SKM-1 (cell line): ENCODE measurements around the gene HNF4A.
"Not testable (repeated sequence)": the region's sequence is repeated elsewhere in the genome, so short reads cannot be mapped to it uniquely, and the experiment has no call there.

Source experiments
- DNase-seq: peaks from one replicate; lab custom pipeline; 2025; ENCODE audit not compliant: unreplicated experiment; lab: John Stamatoyannopoulos, UW

Gene HNF4A

GRCh38 chr20:44345147-44345546, 10.4 kb upstream of the HNF4A start:
- no peak for DNase-seq

- not testable (repeated sequence) for DNase-seq
Observed at GRCh38 chr20:44345941-44346340, 9.6 kb upstream of the HNF4A start.

- DNase-seq = no peak
Observed at GRCh38 chr20:44348168-44348659, 7.3 kb upstream of the HNF4A start.

DNA sequence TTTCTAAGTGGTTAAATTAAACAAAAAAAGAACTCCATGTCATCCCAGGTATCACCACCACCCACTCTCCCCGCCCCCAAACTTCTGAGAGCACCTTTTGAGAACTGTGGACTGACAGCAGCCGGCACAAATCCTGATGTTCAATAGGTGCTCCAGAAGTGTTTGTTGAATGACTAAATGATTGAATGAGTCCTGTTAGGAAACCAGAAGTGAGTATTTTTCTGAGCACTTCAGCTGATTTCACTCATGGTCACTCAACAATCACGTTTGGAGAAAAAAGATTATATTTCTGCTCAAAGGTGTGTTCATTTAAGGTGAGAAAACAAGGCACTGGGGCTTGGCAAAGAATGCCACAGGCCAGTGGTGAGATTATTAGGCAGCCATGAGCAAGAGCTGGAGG, 6.2 kb upstream of the HNF4A start:
- DNase-seq = no peak

DNA sequence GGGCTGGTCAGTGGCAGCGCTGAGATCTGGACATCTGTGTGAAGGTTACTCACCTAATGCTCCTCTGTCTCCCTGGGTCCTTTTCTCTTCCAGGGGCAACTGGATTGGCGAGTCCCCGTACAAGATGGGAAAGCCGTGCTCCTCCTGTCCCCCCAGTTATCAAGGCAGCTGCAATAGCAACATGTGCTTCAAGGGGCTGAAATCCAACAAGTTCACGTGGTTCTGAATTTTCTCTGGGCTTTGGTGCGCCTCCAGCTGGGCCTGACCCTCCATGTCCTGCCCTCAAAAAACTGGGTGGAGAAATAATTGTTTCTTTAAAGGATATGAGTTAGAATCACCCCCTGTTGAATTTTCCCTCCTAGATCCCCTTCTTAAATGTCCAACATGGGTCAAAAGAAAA, 4.9 kb upstream of the HNF4A start:
- no peak for DNase-seq

DNA sequence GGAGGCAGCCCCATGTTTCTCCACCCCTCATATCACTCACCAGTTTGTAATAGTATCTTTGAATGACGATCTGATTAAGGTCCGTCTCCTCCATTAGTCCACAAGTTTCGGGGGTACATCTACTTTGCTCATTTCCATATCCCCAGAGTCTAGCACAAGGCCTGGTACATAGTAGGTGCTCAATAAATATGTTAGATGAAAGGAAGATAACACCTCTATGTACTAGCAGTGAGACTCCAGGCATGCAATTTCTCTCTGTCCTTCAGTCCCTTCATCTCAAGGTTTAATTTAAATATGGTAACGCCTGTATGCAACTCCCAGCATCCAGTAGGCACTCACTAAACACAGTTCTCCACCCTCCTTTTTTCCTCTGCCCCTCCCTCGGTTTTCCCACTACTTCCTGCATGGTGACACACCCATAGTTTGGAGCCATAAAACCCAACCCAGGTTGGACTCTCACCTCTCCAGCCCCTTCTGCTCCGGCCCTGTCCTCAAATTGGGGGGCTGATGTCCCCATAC, 461 bp upstream of the HNF4A start:
- no peak for DNase-seq

GRCh38 chr20:44356353-44356723, 839 bp downstream of the HNF4A start:
- no peak for DNase-seq

GRCh38 chr20:44357020-44357419, 1.5 kb downstream of the HNF4A start:
- no peak for DNase-seq

DNA sequence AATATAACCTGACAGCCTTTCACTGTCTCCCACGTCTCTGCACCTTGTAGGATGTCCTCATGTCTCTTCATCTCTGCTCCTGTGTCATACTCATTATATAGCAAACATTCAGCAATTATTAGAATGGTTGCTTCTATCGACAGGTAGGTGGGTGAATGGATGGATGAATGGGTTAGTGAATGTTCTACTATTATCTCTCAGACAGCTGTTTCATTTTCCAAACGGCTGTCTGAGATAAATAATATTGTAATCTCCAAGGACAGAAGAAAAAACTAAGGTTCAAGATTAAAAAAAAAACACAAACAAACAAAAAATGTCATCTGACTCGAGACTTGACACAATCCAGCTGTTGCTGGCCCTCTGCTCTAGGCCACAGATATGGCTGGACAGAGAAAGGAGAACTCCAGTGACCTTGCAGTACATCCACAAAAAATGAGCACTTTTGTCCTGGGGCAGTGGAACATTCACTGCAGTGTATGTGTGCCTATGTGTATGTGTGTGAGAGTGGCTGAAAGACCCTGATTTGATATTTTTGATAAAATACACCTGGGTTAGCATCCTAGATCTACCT, 2.1 kb downstream of the HNF4A start:
- DNase-seq = no peak

DNA sequence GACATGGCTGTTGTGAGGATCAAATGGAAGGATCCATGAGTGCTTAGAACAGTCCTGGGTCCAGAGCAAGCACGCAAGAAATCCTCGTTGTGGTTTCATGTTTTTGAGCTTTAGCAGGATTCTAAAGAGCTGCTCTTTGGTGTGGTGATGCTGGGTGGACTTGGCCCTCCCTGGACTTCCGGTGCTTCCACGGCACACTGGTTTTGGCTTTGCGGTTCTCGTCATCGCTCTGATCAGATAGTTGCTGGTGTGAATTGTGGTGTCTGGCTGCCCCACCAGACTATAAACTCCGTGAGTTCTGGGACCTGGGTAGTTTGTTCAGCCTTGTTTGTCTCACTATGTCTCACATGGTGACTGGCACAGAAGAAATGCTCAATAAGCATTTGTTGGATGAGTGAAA, 3.3 kb downstream of the HNF4A start:
- DNase-seq = no peak

GRCh38 chr20:44360221-44360620, 4.7 kb downstream of the HNF4A start:
- no peak for DNase-seq

DNA sequence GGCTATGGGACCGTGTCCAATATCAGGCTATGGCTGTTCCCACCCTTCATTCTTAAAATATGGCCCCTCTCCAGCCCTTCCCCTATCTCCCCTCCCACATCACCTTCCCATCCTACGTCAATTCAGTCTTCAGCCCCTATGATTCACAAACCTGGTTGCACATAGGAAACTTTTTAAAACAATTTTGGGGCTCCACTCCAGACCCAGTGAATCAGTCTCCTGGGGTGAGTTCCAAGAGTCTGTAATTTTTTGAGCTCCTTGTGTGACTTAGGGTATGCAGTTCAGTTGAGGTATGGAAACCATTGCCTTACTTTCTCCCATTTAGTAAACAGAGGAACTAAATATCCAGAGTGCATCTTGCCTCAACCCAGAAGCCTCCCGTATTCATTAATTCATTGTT, 5.5 kb downstream of the HNF4A start:
- DNase-seq = no peak

DNA sequence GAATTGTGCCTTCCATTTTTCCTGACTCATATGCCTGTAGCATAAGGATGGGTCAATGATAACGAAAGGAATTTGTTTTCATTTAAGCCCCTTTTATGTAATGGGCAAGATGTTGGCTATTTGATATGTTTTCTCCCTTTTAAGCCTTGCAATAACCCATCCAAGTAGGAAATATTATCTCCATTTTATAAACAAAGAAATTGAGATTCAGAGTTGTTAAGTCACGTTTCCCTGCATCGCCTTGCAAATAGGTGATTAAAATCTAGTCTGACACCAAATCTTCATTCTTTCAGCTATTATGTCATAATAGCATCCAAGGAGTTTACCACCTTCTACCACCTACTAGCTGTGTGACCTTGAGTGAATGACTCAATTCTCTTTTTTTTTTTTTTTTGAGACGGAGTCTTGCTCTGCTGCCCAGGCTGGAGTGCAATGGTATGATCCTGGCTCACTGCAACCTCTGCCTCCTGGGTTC, 7.0 kb downstream of the HNF4A start:
- no peak for DNase-seq

DNA sequence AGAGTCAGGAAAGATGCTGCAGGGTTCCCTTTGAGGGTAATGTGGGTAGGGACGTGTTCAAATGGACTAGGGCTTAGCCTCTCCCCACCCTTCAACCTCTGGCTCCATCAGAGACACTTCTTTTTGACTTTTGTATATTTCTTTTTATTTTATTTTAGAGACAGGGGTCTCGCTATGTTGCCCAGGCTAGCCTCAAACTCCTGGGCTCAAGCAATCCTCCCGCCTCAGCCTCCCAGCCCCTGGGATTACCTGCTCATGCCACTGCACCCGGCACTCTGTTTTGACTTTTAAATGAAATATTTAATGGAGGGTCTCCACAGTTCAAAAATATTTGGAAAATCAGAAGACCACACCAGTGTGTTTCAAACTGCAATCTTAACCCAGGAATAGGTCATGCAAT, 8.6 kb downstream of the HNF4A start:
- no peak for DNase-seq

- no peak for DNase-seq
Observed at GRCh38 chr20:44364780-44365179, 9.3 kb downstream of the HNF4A start.

- no peak for DNase-seq
Observed at GRCh38 chr20:44367746-44368145, 12.2 kb downstream of the HNF4A start.

DNA sequence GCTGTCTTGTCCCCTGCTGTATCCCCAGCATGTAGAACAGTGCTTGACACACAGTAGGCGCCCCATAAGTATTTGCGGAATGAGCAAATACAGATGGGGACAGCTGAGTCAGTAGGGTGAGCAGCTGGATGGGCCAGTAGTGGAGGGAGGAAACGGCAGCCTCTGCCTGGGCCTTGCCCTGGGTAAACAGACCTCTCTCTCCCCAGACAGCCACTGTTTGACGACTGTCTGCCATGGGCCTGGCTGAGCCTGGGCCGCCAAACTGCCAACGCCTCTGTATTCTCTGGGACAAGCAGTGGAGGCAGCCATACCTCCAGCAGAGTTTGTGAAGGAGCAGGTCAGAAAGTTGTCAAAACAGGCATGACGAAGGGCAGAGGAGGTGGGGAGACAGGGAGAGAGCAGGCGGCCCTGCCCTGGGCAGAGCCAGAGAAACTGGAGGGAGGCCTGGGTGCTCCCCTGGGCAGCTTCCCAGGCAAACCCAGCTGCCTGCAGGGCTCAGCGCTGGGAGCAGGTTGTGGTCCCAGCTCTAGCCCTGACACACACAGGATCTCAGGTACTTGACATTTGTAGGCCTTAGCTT, 15.2 kb downstream of the HNF4A start:
- DNase-seq = no peak

DNA sequence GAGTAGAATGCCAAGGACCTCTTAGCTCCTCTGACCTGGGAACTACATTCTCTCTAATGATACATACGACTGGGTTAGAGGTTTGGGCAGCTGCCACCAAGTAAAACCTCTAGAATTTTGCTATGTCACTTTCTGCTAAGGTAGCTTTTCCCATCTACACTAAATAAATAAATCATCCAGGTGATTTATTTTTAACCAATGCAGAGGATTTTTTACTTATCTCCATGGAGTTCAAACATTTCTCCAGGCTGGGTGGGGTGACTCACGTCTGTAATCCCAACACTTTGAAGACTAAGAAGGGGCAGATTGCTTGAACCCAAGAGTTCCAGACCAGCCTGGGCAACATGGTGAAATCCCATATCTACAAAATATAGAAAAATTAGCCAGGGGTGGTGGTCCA, 27.1 kb downstream of the HNF4A start:
- DNase-seq = no peak

- peak; percentile 48 for DNase-seq
Observed at GRCh38 chr20:44384423-44385027, 29.0 kb downstream of the HNF4A start.

DNA sequence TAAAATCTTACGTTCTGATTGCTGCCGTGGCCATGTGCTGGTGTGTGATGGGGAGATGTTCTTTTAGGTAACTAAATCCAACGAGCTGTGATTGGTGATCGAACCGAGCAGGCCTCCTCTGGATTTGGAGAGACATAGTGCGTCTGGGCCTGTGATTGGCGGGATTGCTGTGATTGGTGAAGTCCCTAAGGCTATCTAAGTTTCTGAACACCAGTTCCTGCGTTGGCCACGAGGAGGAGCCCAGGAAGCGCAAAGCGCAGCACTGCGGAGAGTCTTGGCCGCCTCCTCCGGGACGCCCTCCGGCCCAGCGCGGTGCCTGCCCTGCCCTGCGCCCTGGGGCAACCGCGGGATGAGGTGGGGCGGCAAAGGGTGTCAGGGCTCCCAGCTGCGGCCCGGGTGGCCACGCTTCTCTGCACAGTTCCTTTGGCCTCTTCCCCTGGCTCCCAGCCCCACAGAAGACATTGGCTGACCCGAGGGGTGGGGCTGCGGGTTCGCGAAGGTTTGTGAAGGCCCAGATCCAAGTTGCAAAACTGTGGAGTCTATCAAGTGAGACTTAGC, 33.0 kb downstream of the HNF4A start:
- DNase-seq = peak; percentile 23

GRCh38 chr20:44389871-44390270, 34.4 kb downstream of the HNF4A start:
- DNase-seq = no peak

DNA sequence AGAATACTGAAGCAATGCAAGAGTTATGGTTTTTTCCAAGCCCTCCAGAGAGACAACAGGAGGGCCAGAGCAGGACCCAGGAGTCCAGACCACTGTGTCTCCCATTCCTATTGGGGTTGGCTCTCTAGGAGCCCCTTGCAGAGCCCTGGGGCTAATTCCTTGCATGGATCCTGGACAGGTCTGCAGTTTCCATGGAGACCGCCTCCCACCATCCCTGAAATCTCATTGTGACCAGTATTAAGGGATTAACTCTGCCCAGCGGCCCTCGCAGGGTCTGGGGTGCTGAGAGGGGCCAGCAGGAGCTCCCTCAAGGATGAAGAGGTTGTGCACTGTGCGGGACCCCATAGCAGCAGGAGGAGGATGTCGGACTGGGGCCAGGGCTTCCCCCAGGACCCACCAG, 34.8 kb downstream of the HNF4A start:
- DNase-seq = no peak
